ENCODE measurements around the gene PLEKHN1.
A peak's percentile ranks its signal among the peaks of the same experiment; 100 is the strongest.
"Not testable (repeated sequence)": the region's sequence is repeated elsewhere in the genome, so short reads cannot be mapped to it uniquely, and the experiment has no call there.

PLEKHN1 gene

GRCh38 chr1:979744-980072 is 13.4 kb downstream of the PLEKHN1 start:
- H3K27me3 Mint-ChIP-seq = peaks cover 19% of the 10 kb centered on the region
- no peaks in the 10 kb centered on the region for H3K4me1 Mint-ChIP-seq (ENCODE audit: low read depth)
- H3K4me3 Mint-ChIP-seq = no peak overlapping the region
- no peaks in the 10 kb centered on the region for H3K36me3 Mint-ChIP-seq (ENCODE audit: low read depth)
- H3K9me3 Mint-ChIP-seq = no peaks in the 10 kb centered on the region
- no peak overlapping the region for H3K27ac Mint-ChIP-seq

DNA sequence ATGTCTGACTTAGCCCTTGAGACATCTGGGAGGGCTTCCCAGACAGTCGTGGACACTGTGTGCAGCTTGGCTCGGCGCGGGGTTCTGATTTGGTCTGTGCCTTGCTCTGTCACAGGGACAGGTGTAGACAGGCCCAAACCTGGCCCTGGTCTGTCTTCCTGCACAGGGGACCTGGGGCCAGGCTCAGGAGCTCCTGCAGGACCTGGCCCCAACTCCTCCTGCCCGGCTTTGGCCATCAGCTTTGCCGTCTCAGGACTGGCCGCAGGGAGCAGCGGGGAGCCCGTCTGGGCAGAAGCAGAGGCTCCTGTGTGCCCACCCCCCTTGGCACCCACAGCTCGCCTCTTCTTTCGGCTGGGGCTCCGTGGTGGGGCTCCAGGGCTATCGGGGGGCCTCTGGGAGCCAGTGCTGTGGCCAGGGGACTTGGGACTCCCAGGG is 13.9 kb downstream of the PLEKHN1 start:
- Mint-ChIP-seq H3K4me1 (ENCODE audit: low read depth) (no peaks in the 10 kb centered on the region), H3K9me3 (no peaks in the 10 kb centered on the region), H3K4me3 (no peak overlapping the region), H3K27me3 (peaks cover 16% of the 10 kb centered on the region), H3K27ac (no peak overlapping the region), H3K36me3 (ENCODE audit: low read depth) (no peaks in the 10 kb centered on the region)

- no peak overlapping the region for H3K4me3 Mint-ChIP-seq
- no peaks in the 10 kb centered on the region for H3K9me3 Mint-ChIP-seq
- no peaks in the 10 kb centered on the region for H3K36me3 Mint-ChIP-seq (ENCODE audit: low read depth)
- no peak overlapping the region for H3K27ac Mint-ChIP-seq
- H3K27me3 Mint-ChIP-seq = peaks cover 17% of the 10 kb centered on the region
- no peaks in the 10 kb centered on the region for H3K4me1 Mint-ChIP-seq (ENCODE audit: low read depth)
Observed at GRCh38 chr1:980602-981395, 14.5 kb downstream of the PLEKHN1 start.

GRCh38 chr1:981491-981954 is 15.2 kb downstream of the PLEKHN1 start:
- peaks cover 22% of the 10 kb centered on the region for H3K27me3 Mint-ChIP-seq
- H3K36me3 Mint-ChIP-seq (ENCODE audit: low read depth) = no peaks in the 10 kb centered on the region
- no peak overlapping the region for H3K27ac Mint-ChIP-seq
- H3K9me3 Mint-ChIP-seq = no peaks in the 10 kb centered on the region
- H3K4me1 Mint-ChIP-seq (ENCODE audit: low read depth) = no peaks in the 10 kb centered on the region
- no peak overlapping the region for H3K4me3 Mint-ChIP-seq

- Mint-ChIP-seq H3K4me3 (no peak within 1 kb of the TSS), H3K4me1 (ENCODE audit: low read depth) (no peaks in the 10 kb centered on the region), H3K36me3 (ENCODE audit: low read depth) (no peaks in the 10 kb centered on the region), H3K27ac (no peak within 1 kb of the TSS), H3K27me3 (peaks cover 23% of the 10 kb centered on the region), H3K9me3 (no peaks in the 10 kb centered on the region)
Observed at GRCh38 chr1:981955-982558, 15.8 kb downstream of the PLEKHN1 start, which contains the start of gene PERM1. PERM1 (minus strand) TSS chr1:982093; CDS start chr1:981029, 1,064 bp downstream.

DNA sequence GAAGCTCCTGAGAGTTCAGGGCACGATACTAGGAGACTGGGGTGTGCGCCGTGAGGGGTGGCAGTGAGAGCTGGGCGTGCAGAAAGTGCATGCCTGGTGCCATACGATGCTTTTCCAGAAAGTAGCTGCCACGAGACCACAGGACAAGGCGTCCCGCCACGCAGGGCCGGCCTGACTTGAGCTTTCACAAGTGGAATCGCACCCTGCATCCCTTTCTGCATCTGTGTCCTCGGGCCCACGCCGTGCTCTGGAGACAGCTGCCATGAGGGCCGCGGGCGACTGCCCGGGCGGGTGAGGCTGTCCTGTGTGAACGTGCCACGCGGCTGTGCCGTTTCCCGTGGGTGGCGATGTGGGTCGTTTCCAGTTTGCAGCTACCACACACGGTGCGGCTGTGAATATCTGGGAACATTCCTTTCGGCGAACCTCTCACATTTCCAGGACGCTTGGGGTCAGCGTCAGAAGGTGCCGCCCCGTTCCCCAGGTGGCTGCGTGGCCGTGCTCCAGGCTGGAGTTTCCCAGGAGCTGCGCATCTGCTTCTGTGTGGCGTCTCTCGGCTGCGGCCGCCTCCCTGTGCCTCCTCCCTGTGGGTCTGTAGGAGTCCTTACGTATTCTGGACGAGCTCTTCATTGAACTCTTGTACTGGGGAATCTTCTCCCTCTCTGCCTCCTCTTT is 16.6 kb downstream of the PLEKHN1 start:
- peak overlapping the region; percentile 40 for H3K27ac Mint-ChIP-seq
- H3K4me1 Mint-ChIP-seq (ENCODE audit: low read depth) = no peaks in the 10 kb centered on the region
- H3K36me3 Mint-ChIP-seq (ENCODE audit: low read depth) = no peaks in the 10 kb centered on the region
- H3K27me3 Mint-ChIP-seq = peaks cover 24% of the 10 kb centered on the region
- no peaks in the 10 kb centered on the region for H3K9me3 Mint-ChIP-seq
- H3K4me3 Mint-ChIP-seq = no peak overlapping the region

DNA sequence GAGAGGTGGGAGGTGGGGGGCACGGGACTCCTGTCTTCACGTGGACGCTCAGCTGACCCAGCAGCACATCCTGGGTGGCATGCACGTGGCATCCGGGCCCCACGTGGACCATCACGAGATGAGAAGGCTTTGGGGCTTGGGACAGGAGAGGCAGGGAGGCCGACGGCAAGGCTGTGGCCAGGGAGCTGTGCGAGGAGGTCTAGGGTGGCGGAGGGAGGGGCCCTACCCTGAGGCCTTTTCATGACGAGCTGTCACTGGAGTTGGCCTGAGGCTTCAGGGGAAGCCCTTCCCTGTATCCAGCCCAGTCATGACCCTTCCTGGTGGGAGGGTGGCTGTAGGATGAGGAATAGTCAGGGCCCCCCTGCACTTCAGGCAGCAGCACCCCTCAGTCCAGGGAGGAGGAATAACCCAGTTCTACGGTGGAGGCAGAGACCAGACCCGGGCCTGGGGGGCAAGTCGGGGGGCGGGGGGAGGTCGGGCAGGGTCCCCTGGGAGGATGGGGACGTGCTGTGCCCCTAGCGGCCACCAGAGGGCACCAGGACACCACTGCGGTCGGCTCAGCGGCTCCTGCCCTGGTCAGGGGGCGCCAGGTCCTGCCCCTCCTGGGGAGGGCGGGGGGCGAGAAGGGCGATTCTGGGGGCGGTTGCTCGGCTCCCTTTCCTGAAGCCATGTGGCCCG is 17.7 kb downstream of the PLEKHN1 start:
- Mint-ChIP-seq H3K27me3 (peaks cover 33% of the 10 kb centered on the region), H3K4me3 (no peak overlapping the region), H3K36me3 (ENCODE audit: low read depth) (no peaks in the 10 kb centered on the region), H3K27ac (no peak overlapping the region), H3K4me1 (ENCODE audit: low read depth) (no peaks in the 10 kb centered on the region), H3K9me3 (no peaks in the 10 kb centered on the region)

GRCh38 chr1:984476-984814 is 18.2 kb downstream of the PLEKHN1 start:
- Mint-ChIP-seq H3K9me3 (no peaks in the 10 kb centered on the region), H3K4me3 (no peak overlapping the region), H3K27me3 (peaks cover 38% of the 10 kb centered on the region), H3K4me1 (ENCODE audit: low read depth) (no peaks in the 10 kb centered on the region), H3K36me3 (ENCODE audit: low read depth) (no peaks in the 10 kb centered on the region), H3K27ac (no peak overlapping the region)

DNA sequence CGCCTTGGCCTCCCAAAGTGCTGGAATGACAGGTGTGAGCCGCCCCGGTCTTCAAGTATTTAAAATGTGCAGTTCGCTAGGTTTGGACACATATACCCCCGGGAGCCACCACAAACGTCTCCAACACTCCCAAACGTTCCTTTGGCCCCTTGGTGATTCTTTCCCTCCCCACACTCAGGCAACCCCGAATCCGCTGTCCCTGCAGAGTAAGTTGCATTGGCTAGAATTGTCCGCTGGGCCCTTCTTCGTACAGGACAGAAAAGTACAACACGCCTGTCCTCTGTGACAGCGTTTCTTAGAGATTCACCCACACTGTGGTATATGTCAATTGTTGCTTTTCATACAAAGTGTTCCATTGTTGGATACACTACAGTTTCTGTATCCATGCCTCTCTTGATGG is 18.8 kb downstream of the PLEKHN1 start:
- H3K36me3 Mint-ChIP-seq (ENCODE audit: low read depth) = no peaks in the 10 kb centered on the region
- no peaks in the 10 kb centered on the region for H3K9me3 Mint-ChIP-seq
- H3K4me3 Mint-ChIP-seq = no peak overlapping the region
- no peak overlapping the region for H3K27ac Mint-ChIP-seq
- peaks cover 44% of the 10 kb centered on the region for H3K27me3 Mint-ChIP-seq
- H3K4me1 Mint-ChIP-seq (ENCODE audit: low read depth) = no peaks in the 10 kb centered on the region

DNA sequence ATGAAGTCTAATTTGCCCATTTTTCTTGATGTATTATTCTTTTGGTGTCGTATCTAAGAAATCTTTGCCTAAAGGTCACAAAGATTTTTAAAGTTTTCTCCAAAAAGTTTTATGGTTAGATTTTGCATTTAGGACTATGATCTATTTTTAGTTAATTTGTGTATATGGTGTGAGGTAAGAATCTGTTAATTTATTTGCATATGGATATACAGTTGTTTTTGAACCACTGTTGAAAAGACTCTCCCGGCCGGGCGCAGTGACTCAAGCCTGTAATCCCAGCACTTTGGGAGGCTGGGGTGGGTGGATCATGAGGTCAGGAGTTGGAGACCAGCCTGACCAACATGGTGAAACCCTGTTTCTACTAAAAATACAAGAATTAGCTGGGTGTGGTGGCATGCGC is 21.8 kb downstream of the PLEKHN1 start:
- H3K9me3 Mint-ChIP-seq; H3K36me3 Mint-ChIP-seq (ENCODE audit: low read depth); H3K27ac Mint-ChIP-seq; H3K4me3 Mint-ChIP-seq: not testable (repeated sequence)
- Mint-ChIP-seq H3K27me3 (peaks cover 44% of the 10 kb centered on the region), H3K4me1 (ENCODE audit: low read depth) (peaks cover 13% of the 10 kb centered on the region)

DNA sequence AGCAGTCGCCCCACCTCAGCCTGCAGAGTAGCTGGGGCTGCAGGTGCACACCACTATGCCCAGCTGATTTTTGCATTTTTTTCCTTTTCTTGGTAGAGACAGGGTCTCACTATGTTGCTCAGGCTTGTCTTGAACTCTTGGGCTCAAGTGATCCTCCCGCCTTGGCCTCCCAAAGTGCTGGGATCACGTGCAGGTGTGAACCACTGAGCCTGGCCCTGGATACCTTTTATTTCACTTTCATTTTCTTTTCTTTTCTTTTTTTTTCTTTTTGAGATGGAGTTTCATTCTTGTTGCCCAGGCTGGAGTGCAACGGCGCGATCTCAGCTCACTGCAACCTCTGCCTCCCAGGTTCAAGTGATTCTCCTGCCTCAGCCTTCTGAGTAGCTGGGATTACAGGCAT is 25.0 kb downstream of the PLEKHN1 start:
- H3K4me1 Mint-ChIP-seq (ENCODE audit: low read depth) = peaks cover 17% of the 10 kb centered on the region
- H3K27ac Mint-ChIP-seq; H3K9me3 Mint-ChIP-seq; H3K4me3 Mint-ChIP-seq; H3K36me3 Mint-ChIP-seq (ENCODE audit: low read depth): not testable (repeated sequence)
- H3K27me3 Mint-ChIP-seq = peaks cover 44% of the 10 kb centered on the region

DNA sequence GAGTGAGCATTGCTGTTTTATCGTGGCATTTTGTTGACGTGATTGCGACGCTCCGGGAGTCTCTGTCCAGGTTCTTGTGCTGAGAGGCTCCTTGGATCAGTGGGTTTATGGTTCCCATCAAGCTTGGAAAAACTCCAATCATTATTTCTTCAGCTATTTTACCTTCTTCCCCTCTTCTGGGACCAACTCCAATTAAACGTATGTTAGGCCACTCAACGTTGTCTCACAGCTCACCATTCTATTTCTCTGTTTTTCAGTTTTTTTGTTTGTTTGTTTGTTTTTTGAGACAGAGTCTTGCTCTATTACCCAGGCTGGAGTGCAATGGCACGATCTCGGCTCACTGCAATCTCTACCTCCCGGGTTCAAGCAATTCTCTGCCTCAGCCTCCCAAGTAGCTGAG is 25.6 kb downstream of the PLEKHN1 start:
- H3K9me3 Mint-ChIP-seq = peaks cover 5% of the 10 kb centered on the region
- H3K27ac Mint-ChIP-seq = no peak overlapping the region
- peaks cover 3% of the 10 kb centered on the region for H3K36me3 Mint-ChIP-seq (ENCODE audit: low read depth)
- H3K27me3 Mint-ChIP-seq = peaks cover 41% of the 10 kb centered on the region
- H3K4me3 Mint-ChIP-seq = no peak overlapping the region
- H3K4me1 Mint-ChIP-seq (ENCODE audit: low read depth) = peaks cover 17% of the 10 kb centered on the region

- Mint-ChIP-seq H3K27me3 (peaks cover 46% of the 10 kb centered on the region), H3K9me3 (peaks cover 5% of the 10 kb centered on the region), H3K4me3 (no peak overlapping the region), H3K27ac (peak overlapping the region; percentile 3), H3K36me3 (ENCODE audit: low read depth) (peaks cover 3% of the 10 kb centered on the region), H3K4me1 (ENCODE audit: low read depth) (peaks cover 17% of the 10 kb centered on the region)
Observed at GRCh38 chr1:992362-992761, 26.1 kb downstream of the PLEKHN1 start.

DNA sequence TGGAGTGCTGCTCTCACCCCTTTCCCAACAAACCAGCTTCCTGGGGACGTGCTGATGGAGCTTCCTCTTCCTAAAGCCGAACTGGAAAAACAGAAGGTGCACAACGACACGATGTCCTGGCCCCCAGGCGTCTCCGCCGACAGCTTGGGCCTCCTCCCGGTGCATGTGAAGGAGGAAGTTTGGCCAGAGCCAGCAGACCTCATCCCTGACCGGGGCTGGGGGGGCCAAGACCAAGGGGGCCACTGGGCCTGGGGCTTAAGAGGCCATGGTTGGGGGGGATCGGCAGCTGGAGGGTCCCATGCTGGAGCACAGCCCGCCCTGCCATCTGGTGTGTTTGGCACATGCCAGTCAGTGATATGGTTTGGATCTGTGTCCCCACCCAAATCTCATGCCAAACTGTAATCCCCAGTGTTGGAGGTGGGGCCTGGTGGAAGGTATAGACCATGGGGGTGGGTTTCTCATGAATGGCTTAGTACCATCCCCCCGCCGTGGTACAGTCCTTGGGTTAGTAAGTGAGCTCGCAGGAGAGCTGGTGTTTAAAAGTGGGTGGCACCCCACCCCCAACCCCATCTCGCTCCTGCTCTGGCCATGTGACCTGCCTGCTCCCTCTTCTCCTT is 27.2 kb downstream of the PLEKHN1 start:
- Mint-ChIP-seq H3K9me3 (peaks cover 5% of the 10 kb centered on the region), H3K4me1 (ENCODE audit: low read depth) (peaks cover 17% of the 10 kb centered on the region), H3K4me3 (no peak overlapping the region), H3K36me3 (ENCODE audit: low read depth) (peaks cover 3% of the 10 kb centered on the region), H3K27me3 (peaks cover 42% of the 10 kb centered on the region), H3K27ac (no peak overlapping the region)

DNA sequence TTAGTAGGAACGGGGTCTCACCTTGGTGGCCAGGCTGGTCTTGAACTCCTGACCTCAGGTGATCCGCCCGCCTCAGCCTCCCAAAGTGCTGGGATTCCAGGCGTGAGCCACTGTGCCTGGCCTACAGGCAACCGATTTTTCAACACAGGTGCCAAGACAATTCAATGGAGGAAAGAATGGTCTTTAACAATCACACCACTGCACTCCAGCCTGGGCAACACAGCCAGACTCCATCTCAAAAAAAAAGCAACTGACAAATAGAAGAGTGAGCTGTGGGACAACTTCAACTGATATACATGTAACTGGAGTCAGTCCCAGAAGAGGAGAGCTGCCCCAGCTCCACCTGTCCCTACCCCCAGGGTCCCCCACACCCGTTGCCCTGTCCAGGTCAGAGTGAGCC is 28.3 kb downstream of the PLEKHN1 start:
- H3K4me3 Mint-ChIP-seq; H3K36me3 Mint-ChIP-seq (ENCODE audit: low read depth); H3K27ac Mint-ChIP-seq; H3K9me3 Mint-ChIP-seq: not testable (repeated sequence)
- peaks cover 31% of the 10 kb centered on the region for H3K27me3 Mint-ChIP-seq
- peaks cover 17% of the 10 kb centered on the region for H3K4me1 Mint-ChIP-seq (ENCODE audit: low read depth)

Measured in stimulated activated naive CD8-positive, alpha-beta T cell treated with anti-CD3 and anti-CD28 coated beads, Interleukin-15, Interleukin-2, amounts not matched to agents 100 ng/mL and 50 ng/mL, for 24 hours (primary cell).